GM12891 (cell line): ENCODE measurements around the gene NOS3.

ENCODE experiments used
- PAX5 ChIP-seq: IDR thresholded peaks from 2 replicates; pipeline ENCODE4 v1.6.1; 2011; ENCODE audit warnings: low read length, moderate library complexity, mild to moderate bottlenecking; ENCODE audit not compliant: insufficient read depth, severe bottlenecking
- POLR2A ChIP-seq: IDR thresholded peaks from 2 replicates; pipeline ENCODE4 v1.6.1; 2011; ENCODE audit warnings: low read depth, low read length, control low read depth
- POLR2AphosphoS5 ChIP-seq: IDR thresholded peaks from 2 replicates; pipeline ENCODE4 v1.6.1; 2011; ENCODE audit warnings: low read depth, low read length, control low read depth
- SPI1 ChIP-seq: IDR thresholded peaks from 2 replicates; pipeline ENCODE4 v1.6.1; 2011; ENCODE audit warnings: low read depth, low read length, control low read depth

DNA sequence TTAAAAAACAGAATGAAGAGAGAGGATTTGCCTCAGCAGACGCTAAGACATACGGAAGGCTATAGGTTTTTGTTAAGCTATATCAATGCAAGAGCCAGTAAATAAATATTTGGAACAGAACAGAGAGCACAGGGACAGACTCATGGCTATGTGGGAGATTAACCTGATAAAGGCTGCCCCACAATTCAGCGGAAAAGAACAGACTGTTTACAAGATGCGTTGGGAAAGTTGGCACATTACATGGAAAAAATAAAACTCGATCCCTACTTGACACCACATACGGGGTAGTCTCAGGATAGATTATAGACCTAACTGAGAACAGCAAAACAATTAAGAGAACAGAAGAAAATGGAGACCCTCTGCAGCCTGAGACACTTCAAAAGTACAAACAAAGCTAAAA lies 23.5 kb upstream of the NOS3 start:
- TF ChIP-seq POLR2AphosphoS5: no peak
- no peak for TF ChIP-seq PAX5
- TF ChIP-seq SPI1: no peak
- TF ChIP-seq POLR2A: no peak
